WERI-Rb-1 (cell line): Measurements from ENCODE around the gene SPAG9.

Experiments used
- DNase-seq: peaks from one replicate; pipeline ENCODE4 v3.0.0-alpha.2; 2020
- H3K27ac ChIP-seq: fragments of 250-450 bp; sonication (Bioruptor Pico); 2 replicates; pipeline ENCODE4 v1.5.1; 2020; ENCODE audit warnings: mild to moderate bottlenecking, moderate library complexity
- H3K27me3 ChIP-seq: fragments of 250-450 bp; sonication (Bioruptor Pico); 2 replicates; pipeline ENCODE4 v1.5.1; 2021; ENCODE audit warnings: mild to moderate bottlenecking, low read depth, moderate library complexity; ENCODE audit not compliant: insufficient read depth, severe bottlenecking
- H3K36me3 ChIP-seq: fragments of 250-450 bp; sonication (Bioruptor Pico); 2 replicates; pipeline ENCODE4 v1.5.1; 2020; ENCODE audit warnings: mild to moderate bottlenecking, moderate library complexity
- H3K4me3 ChIP-seq: 2 replicates; pipeline ENCODE4 v1.5.1; 2011; ENCODE audit warnings: low read depth, mild to moderate bottlenecking, control low read depth, low read length
- H3K9me3 ChIP-seq: fragments of 250-450 bp; sonication (Bioruptor Pico); 2 replicates; pipeline ENCODE4 v1.5.1; 2021; ENCODE audit warnings: mild to moderate bottlenecking, moderate library complexity; ENCODE audit not compliant: severe bottlenecking
- TF ChIP-seq, protein P1 (sequence below): IDR thresholded peaks from 2 replicates; pipeline ENCODE4 v1.5.1; 2011; ENCODE audit warnings: low read depth, mild to moderate bottlenecking, control low read depth, inconsistent platforms, low read length

SPAG9 gene

GRCh38 chr17:51057534-51057933 lies 63.1 kb downstream of the SPAG9 start:
- no peaks in the 10 kb centered on the region for H3K36me3 ChIP-seq
- H3K27ac ChIP-seq = no peak overlapping the region
- no peaks in the 10 kb centered on the region for H3K9me3 ChIP-seq
- DNase-seq = no peak
- no peaks in the 10 kb centered on the region for H3K27me3 ChIP-seq
- no peak overlapping the region for H3K4me3 ChIP-seq
- TF ChIP-seq, protein P1, sequence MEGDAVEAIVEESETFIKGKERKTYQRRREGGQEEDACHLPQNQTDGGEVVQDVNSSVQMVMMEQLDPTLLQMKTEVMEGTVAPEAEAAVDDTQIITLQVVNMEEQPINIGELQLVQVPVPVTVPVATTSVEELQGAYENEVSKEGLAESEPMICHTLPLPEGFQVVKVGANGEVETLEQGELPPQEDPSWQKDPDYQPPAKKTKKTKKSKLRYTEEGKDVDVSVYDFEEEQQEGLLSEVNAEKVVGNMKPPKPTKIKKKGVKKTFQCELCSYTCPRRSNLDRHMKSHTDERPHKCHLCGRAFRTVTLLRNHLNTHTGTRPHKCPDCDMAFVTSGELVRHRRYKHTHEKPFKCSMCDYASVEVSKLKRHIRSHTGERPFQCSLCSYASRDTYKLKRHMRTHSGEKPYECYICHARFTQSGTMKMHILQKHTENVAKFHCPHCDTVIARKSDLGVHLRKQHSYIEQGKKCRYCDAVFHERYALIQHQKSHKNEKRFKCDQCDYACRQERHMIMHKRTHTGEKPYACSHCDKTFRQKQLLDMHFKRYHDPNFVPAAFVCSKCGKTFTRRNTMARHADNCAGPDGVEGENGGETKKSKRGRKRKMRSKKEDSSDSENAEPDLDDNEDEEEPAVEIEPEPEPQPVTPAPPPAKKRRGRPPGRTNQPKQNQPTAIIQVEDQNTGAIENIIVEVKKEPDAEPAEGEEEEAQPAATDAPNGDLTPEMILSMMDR = no peak

DNA sequence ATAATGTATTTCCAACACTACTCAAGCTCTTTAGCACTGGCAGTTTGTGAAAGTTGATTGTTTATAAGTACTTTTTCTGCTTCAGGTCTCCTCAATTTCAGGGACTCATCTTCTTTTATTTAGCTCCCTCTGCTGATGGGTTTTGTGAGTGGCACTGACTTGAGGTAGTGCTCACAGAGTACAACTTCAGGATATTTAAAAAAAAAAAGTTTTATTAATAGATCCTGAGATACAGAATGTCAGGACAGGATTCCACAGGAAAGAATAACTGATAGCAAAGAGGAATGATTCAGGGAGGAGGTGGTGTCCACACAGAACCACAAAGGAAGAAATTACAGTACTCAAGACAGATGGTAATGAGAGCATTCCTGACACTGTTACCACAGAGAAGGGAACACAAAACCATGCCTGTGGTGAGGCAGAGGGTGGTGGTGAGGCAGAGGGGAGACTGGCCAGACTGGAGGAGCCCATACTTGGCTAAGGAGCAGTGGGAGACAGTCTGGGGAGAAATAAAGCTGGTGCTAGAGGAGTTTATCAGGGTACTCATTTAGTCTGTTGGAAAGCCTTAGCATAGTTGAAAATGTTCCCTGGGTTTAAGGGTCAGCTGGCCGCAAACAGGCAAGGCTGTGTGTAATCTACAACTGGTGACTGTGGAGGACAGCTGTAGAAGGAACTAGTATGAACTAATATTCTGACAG lies 63.7 kb downstream of the SPAG9 start:
- no peak overlapping the region for H3K4me3 ChIP-seq
- TF ChIP-seq, protein P1 = peak; percentile 37; the same call in 1 of the 2 replicates
- peak; percentile 50 for DNase-seq

GRCh38 chr17:51054748-51055147 lies 65.9 kb downstream of the SPAG9 start:
- Histone ChIP-seq H3K9me3 (no peaks in the 10 kb centered on the region), H3K4me3 (no peak overlapping the region), H3K36me3 (no peaks in the 10 kb centered on the region), H3K27me3 (no peaks in the 10 kb centered on the region), H3K27ac (no peak overlapping the region)
- DNase-seq = no peak
- TF ChIP-seq, protein P1 = no peak

More for the DNA sequence above, 63.7 kb downstream of the SPAG9 start:
- Histone ChIP-seq H3K27ac (no peak overlapping the region), H3K27me3 (no peaks in the 10 kb centered on the region), H3K9me3 (no peaks in the 10 kb centered on the region), H3K36me3 (no peaks in the 10 kb centered on the region)

DNA sequence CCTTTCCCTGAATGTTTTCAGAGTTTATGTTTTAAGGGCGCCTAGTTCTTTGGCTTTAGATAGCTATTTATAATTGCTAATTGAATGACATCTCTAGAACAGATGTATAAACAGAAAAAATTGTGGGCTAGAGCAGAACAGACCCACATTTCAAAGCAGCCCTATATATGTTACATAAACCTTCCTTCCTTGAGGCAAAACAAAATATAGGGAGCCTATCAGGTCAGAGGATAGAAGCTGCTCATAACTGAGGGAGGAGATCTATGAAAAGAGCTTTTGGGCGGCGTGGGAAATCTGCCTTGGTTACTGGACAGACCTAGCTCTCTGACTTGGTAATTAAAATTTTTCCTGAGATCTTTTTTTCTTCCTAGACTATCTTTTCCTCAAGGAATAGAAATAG lies 68.4 kb downstream of the SPAG9 start:
- Histone ChIP-seq H3K27ac (no peak overlapping the region), H3K4me3 (no peak overlapping the region), H3K36me3 (no peaks in the 10 kb centered on the region), H3K9me3 (no peaks in the 10 kb centered on the region), H3K27me3 (no peaks in the 10 kb centered on the region)
- DNase-seq = no peak
- TF ChIP-seq, protein P1 = no peak

GRCh38 chr17:51050291-51051033 lies 70.2 kb downstream of the SPAG9 start:
- Histone ChIP-seq H3K36me3 (no peaks in the 10 kb centered on the region), H3K27ac (no peak overlapping the region), H3K4me3 (no peak overlapping the region), H3K9me3 (no peaks in the 10 kb centered on the region), H3K27me3 (no peaks in the 10 kb centered on the region)
- no peak for DNase-seq
- TF ChIP-seq, protein P1 = no peak
